GM19043 (cell line): ENCODE data around the gene SCN2A.
A peak's percentile ranks its signal among the peaks of the same experiment; 100 is the strongest.
"Not testable (repeated sequence)": the region's sequence is repeated elsewhere in the genome, so short reads cannot be mapped to it uniquely, and the experiment has no call there.

Source experiments
- ATAC-seq: cut with Tn5 transposase; IDR thresholded peaks from one replicate; pipeline ENCODE4 v1.9.1; 2021; ENCODE audit warnings: low read depth; ENCODE audit not compliant: unreplicated experiment

Gene SCN2A

GRCh38 chr2:165311949-165312348 lies 72.7 kb downstream of the SCN2A start:
- no peak for ATAC-seq

- ATAC-seq = no peak
These were observed 73.8 kb downstream of the SCN2A start for GRCh38 chr2:165312999-165313398.

- no peak for ATAC-seq
These were observed 74.3 kb downstream of the SCN2A start for GRCh38 chr2:165313509-165313908.

- no peak for ATAC-seq
These were observed 89.1 kb downstream of the SCN2A start for GRCh38 chr2:165328272-165328671.

- ATAC-seq = not testable (repeated sequence)
These were observed 105.1 kb downstream of the SCN2A start for GRCh38 chr2:165344276-165344675.

GRCh38 chr2:165348441-165348840 lies 109.2 kb downstream of the SCN2A start:
- no peak for ATAC-seq

GRCh38 chr2:165349181-165349580 lies 110.0 kb downstream of the SCN2A start:
- no peak for ATAC-seq

- no peak for ATAC-seq
These were observed 118.5 kb downstream of the SCN2A start for GRCh38 chr2:165357758-165358157.

GRCh38 chr2:165361514-165361913 lies 122.3 kb downstream of the SCN2A start:
- no peak for ATAC-seq

GRCh38 chr2:165369131-165369897 lies 130.1 kb downstream of the SCN2A start:
- no peak for ATAC-seq

- ATAC-seq = no peak
These were observed 130.7 kb downstream of the SCN2A start for GRCh38 chr2:165369898-165370296.

GRCh38 chr2:165371356-165371755 lies 132.1 kb downstream of the SCN2A start:
- no peak for ATAC-seq

GRCh38 chr2:165373278-165374010 lies 134.2 kb downstream of the SCN2A start:
- ATAC-seq = no peak

- ATAC-seq = no peak
These were observed 137.4 kb downstream of the SCN2A start for GRCh38 chr2:165376571-165376975.

GRCh38 chr2:165382362-165382761 lies 143.1 kb downstream of the SCN2A start:
- ATAC-seq = no peak

GRCh38 chr2:165390875-165391274 lies 151.7 kb downstream of the SCN2A start:
- ATAC-seq = no peak

- no peak for ATAC-seq
These were observed 152.6 kb downstream of the SCN2A start for GRCh38 chr2:165391791-165392190.

- not testable (repeated sequence) for ATAC-seq
These were observed 159.4 kb downstream of the SCN2A start for GRCh38 chr2:165398603-165399002.

- peak; percentile 74 for ATAC-seq
These were observed 162.2 kb downstream of the SCN2A start for GRCh38 chr2:165401285-165401852.

- no peak for ATAC-seq
These were observed 162.9 kb downstream of the SCN2A start for GRCh38 chr2:165402162-165402561.

GRCh38 chr2:165406173-165406572 lies 167.0 kb downstream of the SCN2A start:
- no peak for ATAC-seq

GRCh38 chr2:165407466-165407865 lies 168.3 kb downstream of the SCN2A start:
- no peak for ATAC-seq
